GM21390 (cell line): ENCODE measurements around the gene LOC101059915.
A peak's percentile ranks its signal among the peaks of the same experiment; 100 is the strongest.
"Not testable (repeated sequence)": the region's sequence is repeated elsewhere in the genome, so short reads cannot be mapped to it uniquely, and the experiment has no call there.

Experiments used
- ATAC-seq: cut with Tn5 transposase; IDR thresholded peaks from one replicate; pipeline ENCODE4 v1.9.1; 2021; ENCODE audit not compliant: unreplicated experiment

The LOC101059915 gene

GRCh38 chrX:71638409-71638808 is 28.9 kb upstream of the LOC101059915 start:
- ATAC-seq: no peak

- ATAC-seq: no peak
These were observed 27.3 kb upstream of the LOC101059915 start for GRCh38 chrX:71640002-71640401.

GRCh38 chrX:71644406-71644805 is 22.9 kb upstream of the LOC101059915 start:
- not testable (repeated sequence) for ATAC-seq

- peak; percentile 84 for ATAC-seq
These were observed 16.9 kb upstream of the LOC101059915 start for GRCh38 chrX:71650333-71650969.

- no peak for ATAC-seq
These were observed 14.9 kb upstream of the LOC101059915 start for GRCh38 chrX:71652405-71652804.

DNA sequence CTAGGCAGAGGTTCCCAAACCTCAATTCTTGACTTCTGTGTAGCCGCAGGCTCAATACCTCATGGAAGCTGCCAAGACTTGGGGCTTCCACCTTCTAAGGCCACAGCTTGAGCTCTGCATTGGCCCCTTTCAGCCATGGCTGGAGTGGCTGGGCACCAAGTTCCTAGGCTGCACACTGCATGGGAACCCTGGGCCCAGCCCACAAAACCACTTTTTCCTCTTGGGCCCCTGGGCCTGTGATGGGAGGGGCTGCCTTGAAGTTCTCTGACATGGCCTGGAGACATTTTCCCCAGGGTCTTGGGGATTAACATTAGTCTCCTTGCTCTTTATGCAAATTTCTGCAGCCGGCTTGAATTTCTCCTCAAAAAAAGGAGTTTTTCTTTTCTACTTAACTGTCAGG is 14.0 kb upstream of the LOC101059915 start:
- no peak for ATAC-seq

DNA sequence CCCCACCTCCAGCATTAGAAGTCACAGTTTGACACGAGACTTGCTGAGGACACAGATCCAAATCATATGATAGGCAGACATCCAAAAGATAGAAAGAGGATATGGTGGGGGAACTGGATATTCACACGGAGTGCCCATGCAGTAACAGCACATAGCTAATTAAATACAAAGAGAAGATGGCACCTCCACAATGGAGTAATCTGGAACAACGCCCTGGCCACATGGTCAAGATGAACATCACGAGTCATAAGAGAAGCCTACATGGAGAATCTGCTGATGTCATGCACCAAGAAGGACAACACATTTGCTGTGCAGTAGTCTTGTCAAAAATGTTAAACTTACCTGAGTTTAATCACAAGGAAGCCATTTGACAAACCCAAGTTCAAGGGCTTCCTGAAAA is 10.1 kb upstream of the LOC101059915 start:
- ATAC-seq: no peak

- ATAC-seq: no peak
These were observed 8.0 kb upstream of the LOC101059915 start for GRCh38 chrX:71659342-71659741.

DNA sequence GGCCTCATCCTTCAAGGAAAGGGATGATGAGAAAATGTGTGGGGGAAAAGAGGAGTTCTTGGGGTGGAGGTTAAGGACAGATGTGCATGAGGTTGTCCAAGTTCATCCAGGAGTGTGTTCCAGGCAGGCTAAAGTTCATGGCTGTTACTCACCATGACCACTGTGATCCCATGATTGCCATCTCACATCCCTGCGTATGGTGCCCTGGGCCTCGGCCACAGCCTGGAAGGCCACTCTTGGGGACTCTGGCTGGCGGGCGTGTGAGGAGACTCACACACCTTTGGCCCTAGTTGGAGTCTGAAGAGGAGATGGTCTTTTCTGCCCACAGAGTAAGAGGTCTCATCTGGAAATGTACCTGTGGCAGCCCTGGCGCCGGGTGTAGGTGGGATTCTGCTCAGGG is 7.4 kb upstream of the LOC101059915 start:
- no peak for ATAC-seq

DNA sequence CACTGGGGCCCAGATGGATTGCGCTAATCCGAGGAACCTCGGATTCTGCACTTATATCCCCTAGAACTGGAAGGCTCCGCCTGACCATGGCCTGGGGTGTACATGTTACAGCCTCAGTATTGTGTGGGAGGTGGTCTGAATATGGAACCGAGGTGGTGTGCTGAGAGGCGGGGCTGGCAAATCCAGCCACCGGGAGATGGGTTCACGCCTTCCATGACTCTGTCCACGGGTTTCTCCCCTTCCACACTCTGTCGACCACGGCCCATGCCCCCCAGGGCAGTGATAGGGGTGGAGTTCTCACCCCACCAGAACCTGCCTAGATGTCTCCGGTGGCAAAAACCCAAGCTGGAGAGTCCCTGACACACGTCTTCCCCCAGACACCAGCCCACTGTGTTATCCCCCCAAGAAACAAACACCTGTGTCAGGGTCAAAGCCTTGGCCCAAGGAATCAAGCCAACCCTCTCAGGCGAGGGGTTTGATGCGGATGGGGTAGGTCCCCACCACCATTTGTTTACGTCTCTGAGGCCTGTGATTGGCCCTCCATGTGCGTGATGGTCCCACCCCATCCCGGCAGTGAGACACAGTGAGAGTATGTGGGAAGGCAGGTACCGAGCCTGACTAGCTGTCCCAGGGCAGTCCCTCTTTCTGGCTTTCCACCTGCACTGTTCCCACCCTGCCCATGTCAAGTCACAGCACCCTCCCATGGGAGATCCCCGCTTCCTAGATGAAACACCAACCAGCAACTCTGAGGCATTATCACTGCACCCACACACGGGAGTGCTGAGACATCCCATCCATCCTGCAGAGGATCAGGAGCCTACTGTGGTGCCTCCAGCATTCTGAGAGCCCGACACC is 6.6 kb upstream of the LOC101059915 start:
- no peak for ATAC-seq

- ATAC-seq: no peak
These were observed 5.4 kb upstream of the LOC101059915 start for GRCh38 chrX:71661919-71662318.

GRCh38 chrX:71662654-71663053 is 4.7 kb upstream of the LOC101059915 start:
- ATAC-seq: not testable (repeated sequence)

DNA sequence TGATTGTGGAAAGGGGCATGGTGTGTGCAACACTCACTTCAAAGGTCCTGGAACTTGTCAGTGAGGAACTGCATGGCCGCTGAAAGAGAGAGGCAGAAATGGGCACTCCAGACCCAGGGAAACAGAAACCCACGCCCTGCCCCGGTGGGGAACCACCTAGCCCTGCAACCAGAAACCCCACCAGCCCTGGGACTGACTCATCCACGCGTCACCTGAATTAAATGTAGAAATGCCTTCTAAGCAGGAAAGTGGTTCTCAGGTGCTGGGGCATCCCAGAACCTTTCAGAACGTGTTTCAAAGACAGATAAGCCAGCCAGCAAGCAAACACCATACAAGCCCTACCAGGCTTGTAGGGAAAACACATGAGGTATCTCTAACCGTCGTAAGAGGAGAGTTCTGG is 4.1 kb upstream of the LOC101059915 start:
- not testable (repeated sequence) for ATAC-seq

DNA sequence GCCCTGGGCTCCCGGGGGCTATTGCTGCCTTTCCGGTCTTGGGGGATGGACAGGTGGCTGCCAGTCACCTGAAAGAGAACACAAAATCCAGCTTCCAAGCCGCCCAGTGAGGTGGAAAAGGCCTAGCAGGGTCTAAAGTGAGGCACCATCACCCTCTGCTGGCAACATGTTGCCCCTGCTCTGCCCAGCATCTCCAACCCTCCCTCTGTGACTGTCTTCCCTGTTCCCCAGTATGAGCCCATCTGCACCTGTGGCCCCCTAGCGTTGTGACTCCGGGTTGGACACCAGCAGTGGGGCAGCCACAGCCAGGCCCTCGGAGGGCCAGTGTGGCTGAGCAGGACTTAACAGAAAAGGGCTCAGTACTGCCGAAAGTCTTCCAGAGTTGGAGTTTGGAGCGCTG is 3.1 kb upstream of the LOC101059915 start:
- ATAC-seq: not testable (repeated sequence)

DNA sequence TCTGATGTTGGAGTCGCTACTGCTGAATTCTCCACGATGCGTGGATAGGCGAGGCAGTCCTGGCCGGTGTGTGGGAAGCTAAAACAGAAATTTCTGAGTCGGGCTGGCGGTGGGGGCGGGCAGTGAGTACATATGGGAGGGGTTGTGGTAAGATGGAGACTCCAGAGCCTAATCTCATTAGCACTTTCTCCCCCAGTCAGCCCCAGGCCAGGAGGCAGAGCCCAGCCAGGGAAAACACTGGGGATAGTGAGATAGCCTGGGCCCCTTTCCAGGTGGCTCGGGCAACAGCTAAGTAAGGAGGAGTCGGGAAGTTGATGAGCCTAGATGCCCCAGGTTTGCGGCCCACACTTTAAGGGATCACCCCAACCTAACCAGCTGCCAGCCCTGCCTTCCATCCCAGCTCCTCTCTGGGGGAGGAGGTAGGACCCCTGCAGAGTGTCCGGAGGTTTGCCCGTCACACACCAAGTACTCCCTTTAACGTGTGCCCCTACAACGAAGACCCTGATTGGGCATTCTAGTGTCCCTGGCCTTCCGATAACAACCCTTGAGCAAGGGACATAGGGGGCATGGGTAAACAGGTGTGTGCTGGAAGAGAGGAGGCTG is 2.4 kb upstream of the LOC101059915 start:
- no peak for ATAC-seq

- ATAC-seq: no peak
These were observed 1.6 kb upstream of the LOC101059915 start for GRCh38 chrX:71665747-71666146.

DNA sequence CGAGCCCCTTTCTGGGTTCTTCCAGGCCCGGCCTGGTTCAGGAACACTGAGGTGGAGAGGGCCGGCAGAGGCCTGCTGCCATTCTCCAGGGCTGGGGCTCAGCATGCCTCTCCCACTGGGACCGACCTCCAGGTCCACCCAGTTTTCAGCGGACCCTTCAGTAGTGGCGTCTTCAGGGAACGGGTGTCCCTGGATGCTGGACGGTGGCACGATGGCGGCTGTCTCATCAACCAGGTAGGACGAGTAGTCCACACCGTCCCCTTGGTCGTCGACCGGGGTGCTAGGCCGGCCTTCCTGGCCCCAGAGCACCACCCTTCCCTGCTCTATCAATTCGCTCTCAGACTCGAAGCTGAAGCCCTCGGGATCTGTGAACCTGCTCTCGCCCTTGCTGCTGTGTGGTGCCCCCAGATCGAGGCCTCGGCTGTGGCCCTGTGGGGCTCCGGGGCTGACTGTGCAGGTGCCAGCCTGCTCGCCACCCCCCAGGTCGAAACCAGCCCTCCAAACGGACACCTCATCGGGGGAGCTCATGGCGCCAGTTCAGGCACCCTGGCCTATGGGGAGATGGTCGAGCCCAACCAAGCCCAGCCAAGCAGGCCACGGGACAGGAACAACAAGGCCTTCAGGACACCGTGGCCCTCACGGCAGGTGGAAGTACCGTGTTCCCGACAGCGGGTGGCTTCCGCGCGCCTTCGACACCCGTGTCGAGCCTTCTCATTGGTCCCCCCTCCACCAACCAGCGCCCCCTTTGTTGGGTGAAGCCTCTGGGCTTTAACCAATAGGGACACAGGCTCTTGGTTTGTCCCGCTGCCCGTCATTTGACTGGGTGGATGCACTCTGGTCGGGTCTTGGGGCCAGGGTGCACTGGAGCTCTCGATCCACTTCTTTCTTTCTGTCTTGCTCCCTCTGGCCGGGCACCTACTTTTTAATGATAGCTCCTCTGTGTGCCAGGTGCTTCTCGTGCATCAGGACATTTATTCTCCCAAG is 814 bp upstream of the LOC101059915 start:
- no peak for ATAC-seq

DNA sequence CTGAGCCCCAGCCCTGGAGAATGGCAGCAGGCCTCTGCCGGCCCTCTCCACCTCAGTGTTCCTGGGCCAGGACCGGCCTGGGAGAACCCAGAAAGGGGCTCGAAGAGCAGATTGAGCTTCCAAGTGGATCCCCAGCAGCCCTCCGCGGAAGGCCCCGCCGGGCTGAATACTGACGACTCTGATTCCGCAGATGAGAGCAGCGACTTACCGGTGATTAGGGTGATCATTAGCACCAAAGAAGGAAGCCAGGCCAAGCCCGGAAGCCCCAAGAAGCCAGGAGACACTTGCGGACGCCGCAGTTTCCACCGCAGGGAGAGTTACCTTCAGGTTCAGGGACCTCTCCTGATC is 876 bp downstream of the LOC101059915 start:
- ATAC-seq: no peak

DNA sequence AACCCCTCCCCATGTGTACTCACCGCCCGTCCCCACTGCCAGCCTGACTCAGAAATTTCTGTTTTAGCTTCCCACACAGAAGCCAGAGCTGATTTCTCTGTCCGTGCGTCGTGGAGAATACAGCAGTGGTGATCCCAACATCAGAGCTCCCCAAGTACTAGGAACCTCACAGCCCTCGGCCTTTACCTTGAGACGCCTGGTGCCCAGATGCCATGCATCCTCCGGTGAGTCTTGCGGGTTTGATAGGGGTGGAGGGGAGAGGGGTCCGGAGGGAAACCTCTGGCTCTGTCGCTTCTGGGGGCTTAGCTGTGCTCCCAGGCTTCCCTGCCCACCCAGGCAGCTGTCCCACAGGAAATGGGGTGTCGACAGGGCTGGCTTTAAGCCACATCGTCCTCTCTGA is 2.1 kb downstream of the LOC101059915 start:
- no peak for ATAC-seq

- not testable (repeated sequence) for ATAC-seq
These were observed 2.6 kb downstream of the LOC101059915 start for GRCh38 chrX:71669947-71670346.
